ENCODE measurements around the gene IFRD2.

IFRD2 gene

GRCh38 chr3:50319181-50319893 lies 27.1 kb upstream of the IFRD2 start:
- peaks cover 27 to 38% of the 10 kb centered on the region in 2 donors for H3K4me1 ChIP-seq (ENCODE audit: control insufficient read depth in 2 of 2, insufficient read depth in 1 of 2, low read depth in 1 of 2, low read length in 2 of 2)
- H3K9ac ChIP-seq (ENCODE audit: low read depth, low read length, poor library complexity), result no peak overlapping the region
- H4K91ac ChIP-seq (ENCODE audit: low read depth, low read length, poor library complexity), result no peak overlapping the region
- no peak overlapping the region for H2BK120ac ChIP-seq (ENCODE audit: low read depth, low read length)
- no peak overlapping the region for H2AFZ ChIP-seq (ENCODE audit: low read length)
- H3K18ac ChIP-seq (ENCODE audit: low read length), result no peak overlapping the region
- no peak overlapping the region for H3K27ac ChIP-seq (replicated peaks; ENCODE audit: low read length)
- no peak for DNase-seq (ENCODE audit: low spot score)
- peaks cover 50 to 64% of the 10 kb centered on the region in 2 donors for H3K36me3 ChIP-seq (replicated peaks in 1 of 2; ENCODE audit: control insufficient read depth in 2 of 2, insufficient read depth in 2 of 2, low read length in 2 of 2)
- no peak overlapping the region for H3K4me2 ChIP-seq (ENCODE audit: insufficient read depth, low read length, poor library complexity, severe bottlenecking)
- H3K4me3 ChIP-seq (ENCODE audit: low read length in 2 of 2), result peak overlapping the region; percentile 12 to 61
- no peaks in the 10 kb centered on the region for H3K27me3 ChIP-seq (ENCODE audit: control insufficient read depth in 3 of 3, insufficient read depth in 3 of 3, low read depth in 1 of 3, low read length in 3 of 3)
- H2BK15ac ChIP-seq (ENCODE audit: low read length), result no peak overlapping the region
- H4K8ac ChIP-seq (ENCODE audit: low read depth, low read length), result no peak overlapping the region
- H3K79me1 ChIP-seq (ENCODE audit: low read depth, low read length), result peaks cover 37% of the 10 kb centered on the region
- H3K9me3 ChIP-seq (replicated peaks in 1 of 2; ENCODE audit: control insufficient read depth in 2 of 2, insufficient read depth in 1 of 2, low read depth in 1 of 2, low read length in 2 of 2), result peaks cover 0 to 4% of the 10 kb centered on the region in 2 donors
- H3K4ac ChIP-seq (ENCODE audit: low read length), result no peak overlapping the region
- no peak overlapping the region for H2AK5ac ChIP-seq (ENCODE audit: low read depth, low read length)
- H2BK12ac ChIP-seq (ENCODE audit: low read length), result no peak overlapping the region
- no peak overlapping the region for H2BK5ac ChIP-seq (ENCODE audit: low read length)
- H3K23ac ChIP-seq (ENCODE audit: low read depth, low read length, poor library complexity), result no peak overlapping the region
- H3K14ac ChIP-seq (ENCODE audit: low read length), result no peak overlapping the region
- no CpG with 5 or more reads among the region's 16 CpGs for WGBS, 2 donors (ENCODE audit: extremely low coverage in 2 of 2, insufficient read length in 2 of 2, insufficient replicate concordance in 1 of 2)

- Histone ChIP-seq H3K27ac (replicated peaks; ENCODE audit: low read length) (no peak overlapping the region), H2BK5ac (ENCODE audit: low read length) (no peak overlapping the region), H3K79me1 (ENCODE audit: low read depth, low read length) (peaks cover 34% of the 10 kb centered on the region), H3K4me3 (ENCODE audit: low read length in 2 of 2) (no peak overlapping the region), H2AFZ (ENCODE audit: low read length) (no peak overlapping the region), H3K18ac (ENCODE audit: low read length) (no peak overlapping the region), H3K4me1 (ENCODE audit: control insufficient read depth in 2 of 2, insufficient read depth in 1 of 2, low read depth in 1 of 2, low read length in 2 of 2) (peaks cover 24 to 35% of the 10 kb centered on the region in 2 donors), H3K27me3 (ENCODE audit: control insufficient read depth in 3 of 3, insufficient read depth in 3 of 3, low read depth in 1 of 3, low read length in 3 of 3) (no peaks in the 10 kb centered on the region), H3K9me3 (replicated peaks in 1 of 2; ENCODE audit: control insufficient read depth in 2 of 2, insufficient read depth in 1 of 2, low read depth in 1 of 2, low read length in 2 of 2) (peaks cover 0 to 4% of the 10 kb centered on the region in 2 donors), H4K8ac (ENCODE audit: low read depth, low read length) (no peak overlapping the region), H3K4me2 (ENCODE audit: insufficient read depth, low read length, poor library complexity, severe bottlenecking) (no peak overlapping the region), H3K36me3 (replicated peaks in 1 of 2; ENCODE audit: control insufficient read depth in 2 of 2, insufficient read depth in 2 of 2, low read length in 2 of 2) (peaks cover 47 to 58% of the 10 kb centered on the region in 2 donors), H3K23ac (ENCODE audit: low read depth, low read length, poor library complexity) (peak overlapping the region; percentile 32), H2BK12ac (ENCODE audit: low read length) (no peak overlapping the region), H2BK15ac (ENCODE audit: low read length) (no peak overlapping the region), H3K14ac (ENCODE audit: low read length) (no peak overlapping the region), H3K4ac (ENCODE audit: low read length) (no peak overlapping the region), H2AK5ac (ENCODE audit: low read depth, low read length) (peak overlapping the region; percentile 57), H2BK120ac (ENCODE audit: low read depth, low read length) (no peak overlapping the region), H4K91ac (ENCODE audit: low read depth, low read length, poor library complexity) (no peak overlapping the region), H3K9ac (ENCODE audit: low read depth, low read length, poor library complexity) (peak overlapping the region; percentile 25)
- no peak for DNase-seq (ENCODE audit: low spot score)
- WGBS, 2 donors (ENCODE audit: extremely low coverage in 2 of 2, insufficient read length in 2 of 2, insufficient replicate concordance in 1 of 2), result no CpG with 5 or more reads among the region's 10 CpGs
Observed at GRCh38 chr3:50318615-50319014, 26.4 kb upstream of the IFRD2 start.

- H3K36me3 ChIP-seq (replicated peaks in 1 of 2; ENCODE audit: control insufficient read depth in 2 of 2, insufficient read depth in 2 of 2, low read length in 2 of 2), result peaks cover 47 to 58% of the 10 kb centered on the region in 2 donors
- no peak overlapping the region for H2BK5ac ChIP-seq (ENCODE audit: low read length)
- no peak overlapping the region for H2AK5ac ChIP-seq (ENCODE audit: low read depth, low read length)
- H2BK120ac ChIP-seq (ENCODE audit: low read depth, low read length), result no peak overlapping the region
- no peak overlapping the region for H3K14ac ChIP-seq (ENCODE audit: low read length)
- H2AFZ ChIP-seq (ENCODE audit: low read length), result no peak overlapping the region
- H3K9me3 ChIP-seq (replicated peaks in 1 of 2; ENCODE audit: control insufficient read depth in 2 of 2, insufficient read depth in 1 of 2, low read depth in 1 of 2, low read length in 2 of 2), result peaks cover 0 to 4% of the 10 kb centered on the region in 2 donors
- no CpG with 5 or more reads among the region's 11 CpGs for WGBS, 2 donors (ENCODE audit: extremely low coverage in 2 of 2, insufficient read length in 2 of 2, insufficient replicate concordance in 1 of 2)
- peak overlapping the region; percentile 84 for H4K8ac ChIP-seq (ENCODE audit: low read depth, low read length)
- no peak for DNase-seq (ENCODE audit: low spot score)
- H2BK12ac ChIP-seq (ENCODE audit: low read length), result no peak overlapping the region
- H3K79me1 ChIP-seq (ENCODE audit: low read depth, low read length), result peaks cover 34% of the 10 kb centered on the region
- no peak overlapping the region for H4K91ac ChIP-seq (ENCODE audit: low read depth, low read length, poor library complexity)
- no peak overlapping the region for H3K4me3 ChIP-seq (ENCODE audit: low read length in 2 of 2)
- no peak overlapping the region for H3K9ac ChIP-seq (ENCODE audit: low read depth, low read length, poor library complexity)
- H3K4me2 ChIP-seq (ENCODE audit: insufficient read depth, low read length, poor library complexity, severe bottlenecking), result no peak overlapping the region
- peak overlapping the region; percentile 39 for H3K18ac ChIP-seq (ENCODE audit: low read length)
- H2BK15ac ChIP-seq (ENCODE audit: low read length), result no peak overlapping the region
- peaks cover 21 to 35% of the 10 kb centered on the region in 2 donors for H3K4me1 ChIP-seq (ENCODE audit: control insufficient read depth in 2 of 2, insufficient read depth in 1 of 2, low read depth in 1 of 2, low read length in 2 of 2)
- no peak overlapping the region for H3K4ac ChIP-seq (ENCODE audit: low read length)
- H3K27ac ChIP-seq (replicated peaks; ENCODE audit: low read length), result no peak overlapping the region
- peak overlapping the region; percentile 3 for H3K23ac ChIP-seq (ENCODE audit: low read depth, low read length, poor library complexity)
- no peaks in the 10 kb centered on the region for H3K27me3 ChIP-seq (ENCODE audit: control insufficient read depth in 3 of 3, insufficient read depth in 3 of 3, low read depth in 1 of 3, low read length in 3 of 3)
Observed at GRCh38 chr3:50318163-50318562, 25.9 kb upstream of the IFRD2 start.

GRCh38 chr3:50317300-50317699 lies 25.1 kb upstream of the IFRD2 start:
- Histone ChIP-seq H3K9me3 (replicated peaks in 1 of 2; ENCODE audit: control insufficient read depth in 2 of 2, insufficient read depth in 1 of 2, low read depth in 1 of 2, low read length in 2 of 2) (peaks cover 0 to 4% of the 10 kb centered on the region in 2 donors), H3K4me3 (ENCODE audit: low read length in 2 of 2) (no peak overlapping the region), H3K4ac (ENCODE audit: low read length) (no peak overlapping the region), H3K4me2 (ENCODE audit: insufficient read depth, low read length, poor library complexity, severe bottlenecking) (peak overlapping the region; percentile 4), H4K91ac (ENCODE audit: low read depth, low read length, poor library complexity) (no peak overlapping the region), H2BK5ac (ENCODE audit: low read length) (peak overlapping the region; percentile 60), H3K18ac (ENCODE audit: low read length) (no peak overlapping the region), H3K27me3 (ENCODE audit: control insufficient read depth in 3 of 3, insufficient read depth in 3 of 3, low read depth in 1 of 3, low read length in 3 of 3) (no peaks in the 10 kb centered on the region), H4K8ac (ENCODE audit: low read depth, low read length) (no peak overlapping the region), H3K23ac (ENCODE audit: low read depth, low read length, poor library complexity) (peak overlapping the region; percentile 59), H3K9ac (ENCODE audit: low read depth, low read length, poor library complexity) (no peak overlapping the region), H2AK5ac (ENCODE audit: low read depth, low read length) (no peak overlapping the region), H2BK12ac (ENCODE audit: low read length) (peak overlapping the region; percentile 92), H3K27ac (replicated peaks; ENCODE audit: low read length) (no peak overlapping the region), H2BK120ac (ENCODE audit: low read depth, low read length) (no peak overlapping the region), H3K79me1 (ENCODE audit: low read depth, low read length) (peaks cover 34% of the 10 kb centered on the region), H3K36me3 (replicated peaks in 1 of 2; ENCODE audit: control insufficient read depth in 2 of 2, insufficient read depth in 2 of 2, low read length in 2 of 2) (peaks cover 47 to 58% of the 10 kb centered on the region in 2 donors), H2AFZ (ENCODE audit: low read length) (no peak overlapping the region), H2BK15ac (ENCODE audit: low read length) (no peak overlapping the region), H3K14ac (ENCODE audit: low read length) (no peak overlapping the region), H3K4me1 (ENCODE audit: control insufficient read depth in 2 of 2, insufficient read depth in 1 of 2, low read depth in 1 of 2, low read length in 2 of 2) (peaks cover 18 to 27% of the 10 kb centered on the region in 2 donors)
- WGBS, 2 donors (ENCODE audit: extremely low coverage in 2 of 2, insufficient read length in 2 of 2, insufficient replicate concordance in 1 of 2), result no CpG with 5 or more reads among the region's 6 CpGs
- no peak for DNase-seq (ENCODE audit: low spot score)

Data from neuronal stem cell (in vitro differentiated cells).